Measurements from ENCODE around the gene MMP21.

DNA sequence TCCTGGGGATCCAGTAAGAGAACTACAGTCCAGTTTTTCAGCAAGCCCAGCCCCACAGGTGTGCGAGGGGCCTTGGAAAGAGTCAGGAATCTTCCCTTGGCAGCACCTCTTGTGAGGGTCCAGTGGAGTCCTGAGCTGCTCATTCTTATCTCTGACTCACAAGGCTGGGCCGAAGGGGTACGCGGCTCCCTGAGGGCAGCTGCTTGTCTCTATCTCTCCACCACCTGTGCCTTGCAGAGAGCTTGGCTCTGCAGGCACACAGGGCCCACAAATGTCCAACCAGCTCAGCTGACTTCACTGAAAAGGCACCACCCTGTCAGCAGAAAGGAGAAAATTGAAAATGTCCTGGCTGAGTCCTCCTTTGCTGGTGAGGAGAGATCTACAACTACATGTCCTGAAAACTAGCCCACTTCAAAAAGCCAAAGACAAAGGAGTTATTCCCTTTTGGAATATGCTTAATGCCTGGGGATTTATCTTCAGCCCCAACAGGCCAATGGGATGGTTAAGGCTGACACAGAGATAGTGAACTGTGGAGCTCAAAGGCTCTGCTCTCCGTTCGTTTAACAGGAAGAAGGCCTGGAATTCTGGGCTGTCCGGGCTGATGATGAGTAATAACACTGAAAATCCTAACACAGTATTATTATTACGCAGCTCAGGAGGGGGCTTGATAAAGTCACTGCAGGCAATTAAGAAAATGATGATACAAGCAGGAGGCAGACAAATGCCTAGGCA, 24.0 kb upstream of the MMP21 start:
- TF ChIP-seq EZH2phosphoT487 (IDR thresholded peaks at IDR 0.05; ENCODE audit: low read depth, severe bottlenecking, unreplicated experiment): no peak
- TF ChIP-seq, protein P1, sequence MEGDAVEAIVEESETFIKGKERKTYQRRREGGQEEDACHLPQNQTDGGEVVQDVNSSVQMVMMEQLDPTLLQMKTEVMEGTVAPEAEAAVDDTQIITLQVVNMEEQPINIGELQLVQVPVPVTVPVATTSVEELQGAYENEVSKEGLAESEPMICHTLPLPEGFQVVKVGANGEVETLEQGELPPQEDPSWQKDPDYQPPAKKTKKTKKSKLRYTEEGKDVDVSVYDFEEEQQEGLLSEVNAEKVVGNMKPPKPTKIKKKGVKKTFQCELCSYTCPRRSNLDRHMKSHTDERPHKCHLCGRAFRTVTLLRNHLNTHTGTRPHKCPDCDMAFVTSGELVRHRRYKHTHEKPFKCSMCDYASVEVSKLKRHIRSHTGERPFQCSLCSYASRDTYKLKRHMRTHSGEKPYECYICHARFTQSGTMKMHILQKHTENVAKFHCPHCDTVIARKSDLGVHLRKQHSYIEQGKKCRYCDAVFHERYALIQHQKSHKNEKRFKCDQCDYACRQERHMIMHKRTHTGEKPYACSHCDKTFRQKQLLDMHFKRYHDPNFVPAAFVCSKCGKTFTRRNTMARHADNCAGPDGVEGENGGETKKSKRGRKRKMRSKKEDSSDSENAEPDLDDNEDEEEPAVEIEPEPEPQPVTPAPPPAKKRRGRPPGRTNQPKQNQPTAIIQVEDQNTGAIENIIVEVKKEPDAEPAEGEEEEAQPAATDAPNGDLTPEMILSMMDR (IDR thresholded peaks at IDR 0.05; ENCODE audit: poor library complexity): no peak

Measured in hepatocyte (in vitro differentiated cells).